GM19438 (cell line): Measurements from ENCODE around the gene ZNF415.
"Not testable (repeated sequence)": the region's sequence is repeated elsewhere in the genome, so short reads cannot be mapped to it uniquely, and the experiment has no call there.

ENCODE experiments used
- ATAC-seq: cut with Tn5 transposase; IDR thresholded peaks from one replicate; pipeline ENCODE4 v1.9.1; 2021; ENCODE audit warnings: low read depth; ENCODE audit not compliant: unreplicated experiment

ZNF415 gene

DNA sequence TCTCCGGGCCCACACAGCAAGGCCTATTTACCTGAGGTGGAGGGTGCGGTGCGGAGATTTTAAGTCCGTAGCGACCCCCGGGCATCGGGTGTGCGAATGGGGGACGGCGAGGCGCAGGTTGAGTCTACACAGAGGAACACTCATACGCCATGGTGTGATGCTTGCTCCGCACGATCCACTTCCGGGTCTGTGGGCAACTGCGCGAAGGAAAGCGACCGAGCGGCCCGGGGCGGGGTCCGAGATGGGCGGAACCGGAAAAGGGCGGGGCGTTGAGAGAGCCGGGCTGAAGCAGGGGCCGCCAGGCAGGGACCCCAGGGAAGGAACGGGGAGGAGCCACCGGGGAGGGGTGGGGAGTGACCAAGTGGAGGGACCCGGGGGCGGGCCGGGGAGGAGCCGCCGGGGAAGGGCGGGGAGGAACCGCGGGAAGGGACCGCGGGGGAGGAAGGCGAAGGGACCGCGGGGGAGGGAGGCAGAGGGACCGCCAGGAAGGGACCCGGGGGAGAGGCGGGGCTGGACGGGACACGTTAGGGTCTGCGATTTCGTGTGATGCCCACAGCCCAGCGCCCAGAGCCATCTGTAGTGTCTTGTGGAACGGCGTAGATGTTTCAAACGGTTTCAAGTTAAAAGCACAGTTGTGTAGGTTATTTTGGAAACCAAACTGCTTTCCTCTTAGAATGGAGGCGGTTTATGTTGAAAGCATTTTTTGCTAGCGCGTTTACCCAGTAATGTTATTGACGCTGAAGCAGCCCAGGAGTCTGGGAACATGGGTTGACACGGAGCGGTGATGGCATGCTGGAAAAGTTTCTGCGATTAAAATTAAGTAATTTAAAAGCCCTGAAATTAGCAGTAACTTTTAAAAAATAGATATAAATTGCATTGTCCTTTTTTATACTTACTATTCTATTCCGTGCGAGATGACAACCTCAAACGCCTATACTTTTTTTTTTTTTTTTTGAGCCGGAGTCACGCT, 29.2 kb downstream of the ZNF415 start, which contains the start of gene ZNF160:
TSS of gene ZNF160 (minus strand) at position 189 of the 970 bp plus-strand sequence. CDS start 17,146 bp downstream, outside the sequence.
- peak; percentile 94 for ATAC-seq

DNA sequence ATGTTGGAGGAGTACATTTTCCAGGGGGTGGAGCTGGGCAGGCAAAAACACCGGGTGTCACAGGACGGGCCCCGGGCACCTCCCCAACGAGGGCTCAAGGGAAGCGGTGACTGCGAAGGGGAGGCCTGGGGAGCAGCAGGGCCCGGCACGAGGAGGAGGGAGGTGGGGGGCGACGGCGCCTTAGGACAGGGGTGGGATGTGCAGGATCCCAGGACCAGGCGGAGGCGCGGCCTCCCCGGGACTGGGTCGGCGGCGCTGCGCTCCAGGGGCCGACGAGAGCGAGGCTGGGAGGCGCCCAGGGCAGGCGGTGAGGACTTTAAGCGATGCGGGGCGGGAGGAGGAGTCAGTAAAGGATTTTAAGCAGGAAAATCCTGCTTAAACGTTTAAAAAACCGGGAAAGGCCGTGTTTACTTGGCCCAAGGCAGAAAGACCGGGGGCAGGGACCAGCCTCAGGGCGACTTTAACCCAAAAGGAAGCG, 29.9 kb downstream of the ZNF415 start:
- ATAC-seq = peak; percentile 26

DNA sequence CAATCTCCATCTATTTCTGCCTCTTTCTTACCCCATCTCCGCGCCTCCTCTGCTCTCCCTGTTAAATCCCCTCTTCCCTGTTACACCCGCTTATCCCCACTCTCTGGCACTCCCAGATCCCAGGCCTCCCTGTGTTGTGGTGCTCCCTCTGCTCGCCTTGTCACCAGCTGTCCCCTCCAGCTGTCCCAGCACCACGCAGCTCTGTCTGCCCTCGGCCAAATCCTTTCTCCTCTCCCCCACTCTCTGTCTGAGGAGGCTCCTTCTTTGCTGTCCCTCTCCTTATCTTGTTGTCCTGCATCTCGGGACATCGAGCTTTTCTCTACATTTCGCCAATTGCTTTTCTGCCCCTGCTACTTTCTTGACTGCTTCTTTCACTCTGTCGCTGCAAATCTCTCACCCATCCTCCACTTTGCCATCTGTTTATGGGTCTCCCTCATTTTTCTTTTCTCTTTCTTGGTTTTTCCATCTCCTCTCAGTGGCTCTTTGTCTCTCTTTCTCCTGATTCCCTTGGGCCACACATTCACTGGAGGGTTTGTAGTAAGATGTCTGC, 30.4 kb downstream of the ZNF415 start:
- ATAC-seq = no peak

DNA sequence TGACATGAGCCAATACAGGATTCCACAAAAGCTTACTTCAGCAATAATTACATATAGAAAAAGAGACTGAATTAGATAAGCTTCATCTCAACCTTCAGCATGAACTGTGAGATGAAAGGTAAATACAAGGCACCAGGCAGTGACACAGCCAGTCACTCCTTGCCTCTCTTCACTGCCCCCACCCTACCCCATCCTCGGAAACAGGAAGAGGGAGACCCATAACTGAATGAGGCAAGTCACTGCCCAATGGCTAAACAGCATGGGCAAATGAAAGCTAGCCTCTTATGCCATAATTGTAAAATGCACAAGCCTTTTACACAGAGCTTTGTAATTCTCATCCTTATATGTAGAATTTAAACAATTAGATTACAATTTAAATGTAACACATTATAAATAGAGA, 31.2 kb downstream of the ZNF415 start:
- ATAC-seq = no peak

DNA sequence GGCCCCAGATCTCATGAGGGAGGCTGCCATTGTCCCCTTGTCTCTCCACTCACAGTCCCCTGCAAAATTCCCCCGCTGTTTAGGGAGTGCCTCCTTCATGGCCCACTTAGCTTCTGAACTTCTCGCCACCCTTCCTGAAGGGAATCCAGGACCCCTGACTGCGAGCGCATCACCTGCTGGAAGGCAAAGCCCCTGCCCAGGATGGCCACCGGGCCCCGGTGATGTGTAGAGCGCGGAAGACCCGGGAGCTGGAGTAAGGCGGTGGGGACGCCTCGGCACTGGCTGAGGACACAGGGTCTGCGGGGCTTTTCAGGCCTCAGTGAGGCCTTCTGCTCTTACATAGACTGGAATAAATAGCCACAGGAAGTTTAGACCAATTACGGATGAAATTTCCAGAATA, 34.1 kb downstream of the ZNF415 start:
- not testable (repeated sequence) for ATAC-seq

DNA sequence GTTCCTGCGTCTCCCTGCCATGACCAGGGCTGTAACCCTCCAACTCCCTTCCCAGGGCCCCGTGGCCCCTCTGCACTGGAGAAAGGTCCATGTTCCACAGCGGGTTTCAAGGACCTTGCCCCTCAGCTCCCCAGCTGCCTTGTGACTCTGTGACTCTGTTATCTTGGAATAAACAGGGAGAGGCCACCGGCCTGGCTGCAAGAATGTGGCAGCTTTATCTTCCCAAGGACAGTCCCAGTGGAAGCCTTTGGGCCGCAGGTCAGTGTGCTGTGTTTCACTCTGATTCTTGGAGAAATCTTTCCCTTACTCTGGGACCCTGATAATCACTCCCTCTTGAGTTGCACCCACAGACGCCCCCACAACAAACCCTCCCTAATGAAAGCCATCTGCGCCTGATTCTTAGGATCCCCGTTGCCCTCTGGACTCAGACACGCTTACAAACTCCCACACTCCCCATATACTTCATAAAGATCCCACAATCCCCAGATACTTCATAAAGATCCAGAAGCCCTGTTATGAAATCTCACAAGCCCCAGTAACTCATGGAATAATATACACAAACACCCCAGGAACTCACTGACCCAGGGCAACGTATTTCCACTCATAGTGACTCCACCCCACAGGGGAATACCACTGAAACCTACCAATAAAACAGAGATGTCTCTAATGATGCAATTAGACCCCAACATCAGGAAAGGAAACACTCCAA, 35.6 kb downstream of the ZNF415 start:
- ATAC-seq = not testable (repeated sequence)

DNA sequence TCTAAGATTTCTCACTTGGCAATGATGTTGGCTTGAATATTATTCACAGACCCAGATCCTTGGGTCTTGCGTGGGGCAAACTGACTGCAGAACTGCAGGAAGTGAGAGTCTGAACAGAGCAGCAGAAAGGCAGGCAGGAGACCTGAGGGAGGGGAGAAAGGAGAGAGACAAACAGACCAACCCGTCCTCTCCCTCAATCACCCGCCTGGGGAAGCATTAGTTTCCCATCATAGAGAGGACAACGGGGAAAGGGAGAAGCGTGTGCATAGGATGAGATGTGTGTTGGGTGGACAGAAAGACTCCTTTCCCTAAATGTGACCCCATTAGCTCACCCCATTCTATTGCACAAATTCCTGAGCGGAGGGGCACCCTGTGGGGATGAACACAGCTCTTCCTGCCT, 36.1 kb downstream of the ZNF415 start:
- ATAC-seq = not testable (repeated sequence)

DNA sequence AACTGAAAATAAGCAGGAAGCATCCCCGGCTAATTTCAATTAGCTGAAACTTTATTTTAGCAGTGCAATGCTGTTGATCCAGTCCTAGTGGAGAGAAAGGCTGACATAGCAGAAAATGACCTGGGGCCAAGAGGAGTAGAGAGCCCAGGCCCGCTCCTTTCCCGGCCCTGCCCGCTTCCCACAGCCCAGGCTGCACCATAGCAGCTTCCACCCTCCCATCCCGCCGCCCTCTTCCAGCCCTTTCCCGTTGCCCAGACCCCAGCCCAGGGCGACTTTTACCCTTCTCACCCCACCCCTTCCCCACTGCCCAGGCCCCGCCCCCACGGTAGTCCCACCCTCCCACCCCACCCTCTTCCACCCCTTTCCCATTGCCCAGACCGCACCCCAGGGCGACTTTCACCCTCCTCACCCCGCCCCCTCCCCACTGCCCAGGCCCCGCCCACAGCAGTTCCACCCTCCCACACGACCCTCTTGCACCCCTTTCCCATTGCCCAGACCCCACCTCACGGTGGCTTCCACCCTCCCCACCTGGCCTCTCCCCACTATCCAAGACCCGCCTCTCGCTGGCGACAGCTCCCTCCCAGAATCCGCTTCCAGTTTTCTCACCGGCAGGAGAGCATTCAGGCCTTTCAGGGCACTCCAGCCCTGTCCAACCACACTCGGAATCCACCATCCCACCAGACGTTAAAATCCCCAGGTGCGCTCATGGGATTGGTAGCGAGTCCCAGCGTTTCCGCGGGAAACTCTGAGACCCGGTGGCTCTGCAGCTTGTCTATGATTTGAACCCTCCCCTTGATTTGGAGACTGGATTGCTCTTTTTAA, 37.7 kb downstream of the ZNF415 start:
- ATAC-seq = no peak

DNA sequence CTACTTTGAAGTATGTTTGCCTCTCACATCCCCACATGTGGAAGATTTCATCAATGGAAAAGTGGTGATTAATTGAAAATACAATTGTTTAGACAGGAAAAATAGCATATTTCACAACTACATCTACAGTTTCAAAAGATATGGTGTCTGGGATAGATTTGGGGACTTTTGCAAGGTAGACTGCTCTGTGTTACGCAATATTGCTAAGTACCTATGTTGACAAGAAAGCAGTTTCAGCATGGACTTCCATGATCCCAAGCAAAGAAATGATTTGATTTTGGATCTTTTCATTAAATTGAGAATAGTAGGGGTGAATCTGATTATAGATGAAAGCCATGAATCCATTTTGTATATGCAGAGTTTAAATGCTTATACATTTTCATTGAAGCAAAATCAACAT, 40.0 kb downstream of the ZNF415 start:
- ATAC-seq = no peak

DNA sequence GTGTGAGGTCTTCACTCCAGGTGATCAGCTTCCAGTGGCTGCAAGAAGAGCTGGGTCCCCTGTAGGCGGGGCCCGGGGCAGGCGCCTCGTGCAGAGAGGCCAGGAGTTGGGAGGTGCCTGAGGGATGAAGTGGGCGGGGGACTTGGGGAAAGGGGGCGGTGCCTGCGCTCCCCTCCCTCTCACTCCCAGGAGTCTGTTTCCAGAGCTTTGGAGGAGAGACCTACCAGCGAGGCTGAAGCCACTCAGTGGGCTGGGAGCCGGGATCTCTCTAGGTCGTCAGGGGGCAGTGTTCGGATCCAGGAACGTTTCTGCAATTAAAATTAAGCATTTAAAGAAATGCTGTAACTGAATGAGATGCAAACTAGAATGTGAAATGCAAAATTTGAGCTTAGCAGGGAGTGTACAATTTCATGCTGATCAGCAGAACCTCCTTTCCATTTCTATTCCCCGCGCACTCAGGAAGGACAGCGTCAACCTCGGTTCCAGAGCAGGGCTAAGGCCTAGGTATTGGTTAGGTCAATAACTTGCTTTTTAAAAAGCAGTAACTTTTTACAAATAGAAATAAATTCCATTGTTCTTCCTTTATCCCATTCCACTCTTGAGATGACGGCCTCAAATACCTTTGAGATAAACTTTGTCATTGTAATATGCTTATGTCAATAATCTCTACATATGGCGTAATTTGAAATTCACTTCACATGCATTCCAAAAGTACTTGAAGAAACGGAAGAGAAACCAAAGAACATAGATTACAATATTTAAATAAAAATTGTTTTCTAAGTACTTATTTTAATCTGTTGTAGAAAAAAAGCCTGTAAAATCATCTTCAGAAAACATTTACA, 41.1 kb downstream of the ZNF415 start:
- no peak for ATAC-seq

DNA sequence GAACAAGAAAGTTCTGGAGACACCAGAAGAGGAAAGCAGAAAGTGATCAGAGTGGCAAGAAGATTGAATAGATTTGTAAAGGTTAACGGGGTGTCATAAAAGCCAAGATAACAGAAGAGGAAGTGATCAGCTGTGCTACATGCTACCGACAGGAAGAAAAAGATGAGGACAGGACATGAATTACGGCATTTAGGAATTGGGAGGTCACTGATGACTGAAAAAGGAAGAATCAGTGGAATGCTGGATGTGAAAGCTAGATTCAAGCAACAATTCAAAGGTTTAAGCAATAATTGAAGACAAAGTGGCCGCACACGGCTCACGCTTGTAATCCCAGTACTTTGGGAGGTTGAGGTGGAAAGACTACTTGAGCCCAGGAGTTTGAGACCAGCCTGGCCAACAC, 44.6 kb downstream of the ZNF415 start:
- ATAC-seq = no peak

DNA sequence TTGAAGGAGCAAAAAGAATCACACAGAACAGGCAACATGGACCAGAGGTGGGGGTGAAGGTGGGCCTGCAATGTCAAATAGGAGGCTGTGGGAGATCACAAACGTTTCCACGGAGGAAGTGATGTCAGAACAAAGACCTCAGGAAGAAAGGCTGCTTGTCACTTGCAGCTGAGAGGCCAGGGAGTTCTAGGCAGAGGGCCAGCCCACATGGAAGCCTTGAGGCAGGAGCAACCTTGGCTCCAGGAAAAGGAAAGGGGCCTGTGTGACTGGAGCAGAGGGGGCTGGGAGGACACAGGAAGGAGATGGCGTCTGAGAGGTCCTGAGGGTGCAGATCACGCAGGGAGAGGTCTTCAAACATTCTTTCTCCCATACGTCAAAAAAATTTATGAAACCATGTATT, 45.8 kb downstream of the ZNF415 start:
- no peak for ATAC-seq

DNA sequence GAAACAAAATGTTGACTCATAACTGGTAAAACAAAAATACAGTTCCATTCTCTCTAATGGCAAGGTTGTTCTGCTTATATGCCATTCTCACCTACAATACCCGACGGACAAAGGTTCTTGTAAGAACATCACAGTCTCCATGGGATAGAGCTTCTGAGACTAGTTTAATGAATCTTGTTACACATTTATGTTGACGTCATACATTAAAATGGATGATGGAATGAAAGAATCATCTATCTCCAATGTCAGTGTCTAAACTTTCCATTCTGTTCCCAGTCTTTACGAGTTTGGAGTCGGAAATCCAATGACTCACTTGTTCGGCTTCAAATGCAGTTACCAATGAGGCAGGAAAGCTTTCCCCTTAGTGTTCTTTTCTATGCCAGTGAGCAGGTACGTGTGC, 47.2 kb downstream of the ZNF415 start:
- no peak for ATAC-seq

DNA sequence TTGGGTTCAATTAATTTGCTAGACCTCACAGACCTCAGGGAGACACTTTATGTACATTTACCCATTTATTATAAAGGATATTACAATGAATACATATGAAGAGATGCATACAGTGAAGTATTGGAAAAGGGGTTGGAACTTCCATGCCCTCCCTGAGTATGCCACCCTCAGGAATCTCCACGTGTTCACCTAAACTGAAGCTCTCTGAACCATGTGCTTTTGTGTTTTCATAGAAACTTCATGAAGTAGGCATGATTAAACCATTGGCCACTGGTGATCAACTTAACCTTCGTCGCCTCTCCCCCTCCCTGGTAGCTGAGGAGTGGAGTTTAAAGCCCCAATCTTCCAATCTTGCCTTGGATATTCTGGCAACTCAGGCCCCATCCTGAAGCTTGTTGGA, 49.8 kb downstream of the ZNF415 start:
- no peak for ATAC-seq

DNA sequence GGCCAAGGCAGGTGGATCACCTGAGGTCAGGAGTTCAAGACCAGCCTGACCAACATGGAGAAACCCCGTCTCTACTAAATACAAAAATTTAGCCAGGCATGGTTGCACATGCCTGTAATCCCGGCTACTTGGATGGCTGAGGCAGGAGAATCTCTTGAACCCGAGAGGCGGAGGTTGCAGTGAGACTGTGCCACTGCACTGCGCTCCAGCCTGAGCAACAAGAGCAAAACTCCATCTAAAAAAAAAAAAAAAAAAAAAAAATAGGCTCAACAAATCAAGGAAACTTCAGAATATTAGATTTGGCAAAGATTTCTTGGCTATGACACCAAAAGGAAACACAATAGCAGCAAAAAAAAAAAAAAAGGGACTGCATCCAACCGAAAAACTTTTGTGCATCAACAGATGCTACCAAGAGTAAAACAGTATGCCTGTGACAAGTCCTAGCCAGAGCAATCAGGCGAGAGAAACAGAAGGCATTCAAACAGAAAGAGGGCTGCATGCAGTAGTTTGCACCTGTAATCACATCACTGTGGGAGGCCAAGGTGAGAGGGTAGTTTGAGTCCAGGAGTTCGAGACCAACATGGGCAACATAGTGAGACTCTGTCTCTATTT, 53.3 kb downstream of the ZNF415 start:
- ATAC-seq = no peak

DNA sequence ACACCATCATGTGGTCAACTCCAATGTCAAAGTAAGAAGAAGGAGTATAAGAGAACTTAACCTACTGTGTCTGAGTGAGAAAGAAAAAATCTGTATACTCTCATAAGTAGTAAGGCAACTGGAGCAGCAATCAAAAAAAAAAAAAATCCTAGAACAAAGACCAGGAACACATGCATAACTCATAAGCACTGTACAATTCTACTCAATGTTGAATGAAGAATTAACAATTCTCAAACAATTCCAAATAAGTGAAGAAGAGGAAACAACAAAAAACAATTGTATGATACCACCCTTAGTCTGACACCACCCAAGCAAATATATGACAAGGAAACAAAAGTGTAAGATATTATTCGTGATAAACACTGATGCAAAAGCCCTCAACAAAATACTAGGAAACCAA, 54.0 kb downstream of the ZNF415 start:
- ATAC-seq = no peak

DNA sequence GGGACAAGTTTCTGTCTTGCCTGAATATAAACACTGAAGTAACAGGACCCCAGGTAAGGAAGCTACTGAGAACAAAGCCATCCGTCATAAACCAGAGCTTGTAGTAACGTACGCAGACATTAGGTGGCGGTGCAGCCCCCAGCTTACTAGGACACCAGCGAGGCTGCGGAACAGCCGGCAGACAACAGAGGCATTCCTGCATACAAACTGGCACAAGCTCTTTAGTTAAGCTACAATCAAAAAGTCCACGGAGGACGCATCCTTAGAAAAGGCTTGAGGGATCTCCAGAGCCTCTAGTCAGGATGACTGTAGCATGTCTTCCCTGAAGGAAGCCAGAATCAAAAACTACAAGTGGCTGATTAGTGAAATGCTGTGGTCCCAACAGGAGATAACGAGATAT, 55.7 kb downstream of the ZNF415 start:
- no peak for ATAC-seq

DNA sequence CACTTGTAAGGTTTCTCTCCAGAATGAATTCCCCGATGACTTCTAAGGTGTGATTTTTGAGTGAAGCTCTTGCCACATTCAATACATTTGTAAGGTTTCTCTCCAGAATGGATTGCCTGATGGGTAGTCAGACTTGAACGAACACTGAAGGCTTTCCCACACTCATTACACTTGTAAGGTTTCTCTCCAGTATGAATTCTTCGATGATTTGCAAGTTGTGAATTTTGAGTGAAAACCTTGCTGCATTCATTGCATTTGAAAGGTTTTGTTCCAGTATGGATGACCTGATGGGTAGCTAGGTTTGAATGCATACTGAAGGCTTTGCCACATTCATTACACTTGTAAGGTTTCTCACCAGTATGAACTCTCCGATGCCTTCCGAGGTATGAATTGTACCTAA, 63.9 kb downstream of the ZNF415 start:
- ATAC-seq = no peak

DNA sequence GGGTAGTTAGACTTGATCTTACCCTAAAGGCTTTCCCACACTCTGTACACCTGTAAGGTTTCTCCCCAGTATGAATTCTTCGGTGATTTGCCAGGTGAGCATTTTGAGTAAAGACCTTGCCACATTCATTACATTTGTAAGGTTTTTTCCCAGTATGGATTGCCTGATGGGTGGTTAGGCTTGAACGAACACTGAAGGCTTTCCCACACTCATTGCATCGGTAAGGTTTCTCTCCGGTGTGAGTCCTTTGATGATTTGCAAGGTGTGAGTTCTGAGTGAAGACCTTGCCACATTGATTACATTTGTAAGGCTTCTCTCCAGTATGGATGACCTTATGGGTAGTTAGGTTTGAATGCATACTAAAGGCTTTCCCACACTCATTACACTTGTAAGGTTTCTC, 64.5 kb downstream of the ZNF415 start:
- no peak for ATAC-seq
